NCI-H2081 treated with DMSO at 0.1 percent for 48 hours (cell line): ENCODE measurements around the gene HYAL2.

Experiments
- DNase-seq: peaks from one replicate; lab custom pipeline; 2025; lab: John Stamatoyannopoulos, UW

HYAL2 gene

GRCh38 chr3:50271314-50271936, 51.1 kb downstream of the HYAL2 start:
- no peak for DNase-seq

- DNase-seq: no peak
Observed at GRCh38 chr3:50270422-50271224, 51.9 kb downstream of the HYAL2 start.

- DNase-seq: no peak
Observed at GRCh38 chr3:50269977-50270413, 52.5 kb downstream of the HYAL2 start.

GRCh38 chr3:50269460-50269859, 53.1 kb downstream of the HYAL2 start:
- no peak for DNase-seq

GRCh38 chr3:50268703-50269451, 53.7 kb downstream of the HYAL2 start, which contains the start of gene SEMA3B:
Gene SEMA3B (plus strand): TSS chr3:50269147. CDS start chr3:50269241, 94 bp downstream.
- DNase-seq: no peak

- no peak for DNase-seq
Observed at GRCh38 chr3:50268276-50268675, 54.3 kb downstream of the HYAL2 start.
